Thyroid gland (tissue), 4 donors: ENCODE measurements around the gene PIGU. TPM values are rescaled to one million over a fixed set of nuclear protein-coding genes. Genes with fewer than 3 reads are reported as not detected.
A peak's percentile ranks its signal among the peaks of the same experiment; 100 is the strongest.
"Not testable (repeated sequence)": the region's sequence is repeated elsewhere in the genome, so short reads cannot be mapped to it uniquely, and the experiment has no call there.

Experiments
- DNase-seq, 2 donors: peaks; one replicate each; pipeline ENCODE4 v3.0.0-alpha.2; 2019
- H3K27ac ChIP-seq, 3 donors: fragments of 200-600 bp; sonication (generic); 1 replicate in 2 of 3; 2 replicates in 1 of 3; pipeline ENCODE4 v1.5.1; 2016 to 2019; ENCODE audit warnings: mild to moderate bottlenecking in 1 of 3, moderate library complexity in 1 of 3
- H3K27me3 ChIP-seq: fragments of 200-600 bp; sonication (generic); one replicate; pipeline ENCODE4 v1.5.1; 2019
- H3K36me3 ChIP-seq, 2 donors: fragments of 200-600 bp; sonication (generic); one replicate each; pipeline ENCODE4 v1.5.1; 2016 to 2019
- H3K4me1 ChIP-seq, 2 donors: fragments of 200-600 bp; sonication (generic); one replicate each; pipeline ENCODE4 v1.5.1; 2017 to 2019
- H3K4me3 ChIP-seq, 3 donors: fragments of 200-600 bp; sonication (generic); replicated peaks in 1 of 3; 1 replicate in 2 of 3; 2 replicates in 1 of 3; pipeline ENCODE4 v1.5.1; 2016; ENCODE audit warnings: mild to moderate bottlenecking in 1 of 3
- H3K9me3 ChIP-seq: fragments of 200-600 bp; sonication (generic); one replicate; pipeline ENCODE4 v1.5.1; 2017
- CTCF ChIP-seq, 6 experiments: fragments of 200-600 bp in 3 of 6; fragments of 450-650 bp in 3 of 6; sonication (generic) in 3 of 6; IDR thresholded peaks; one replicate each; pipeline ENCODE4 v1.5.1; 2016 to 2019; ENCODE audit warnings: antibody characterized with exemption in 6 of 6, mild to moderate bottlenecking in 2 of 6, inconsistent platforms in 1 of 6, moderate library complexity in 1 of 6
- POLR2A ChIP-seq, 2 donors: fragments of 450-650 bp; IDR thresholded peaks; one replicate each; pipeline ENCODE4 v1.6.1; 2017; ENCODE audit warnings: antibody characterized with exemption in 2 of 2, mild to moderate bottlenecking in 2 of 2, moderate library complexity in 1 of 2
- WGBS, 2 donors: methylation state at CpG; one replicate each; pipeline ENCODE4 v1.1.5; 2017; 5-methylcytosine and 5-hydroxymethylcytosine counted together
- intact Hi-C: fragments of 100-400 bp; cut with DNase I; formaldehyde crosslinking; loops from one replicate; pipeline ENCODE4 v1.15.1; 2023
- total RNA-seq, 4 donors: library from RNA; depleted of rRNA; stranded (reverse); fragments of >200 nt; gene quantifications; one replicate each; pipeline ENCODE4 v1.2.3, GENCODE V29; 2016

PIGU gene
- total RNA-seq: 10 to 100 TPM; 12.1 to 25.8 (median 18.0) TPM

- Histone ChIP-seq H3K4me1 (peaks cover 3 to 6% of the 10 kb centered on the region in 2 donors), H3K4me3 (peak within 1 kb of the TSS; percentile 41 to 85 (median 61)), H3K27me3 (no peaks in the 10 kb centered on the region), H3K27ac (peak within 1 kb of the TSS; percentile 40 to 60 (median 50)), H3K36me3 (no peaks in the 10 kb centered on the region), H3K9me3 (no peaks in the 10 kb centered on the region)
- TF ChIP-seq CTCF (IDR thresholded peaks at IDR 0.05) (peak in 3 of 6 experiments; percentile 18 to 43 (median 41)), POLR2A (IDR thresholded peaks at IDR 0.05) (peak in 1 of 2 donors; percentile 73)
- intact Hi-C loops: no loop called here
- 0 to 1% methylated on average over 18 to 41 of the region's 64 CpGs for whole genome bisulfite sequencing, 2 donors
- DNase-seq: peak; percentile 96
Measured at GRCh38 chr20:34676642-34677373, at the start of gene PIGU. PIGU (minus strand) TSS chr20:34677092; CDS start chr20:34677085, 7 bp downstream.

GRCh38 chr20:34724172-34724571 is 47.3 kb upstream of the PIGU start:
- H3K27me3 ChIP-seq: no peaks in the 10 kb centered on the region
- H3K4me1 ChIP-seq: peaks cover 12 to 22% of the 10 kb centered on the region in 2 donors
- H3K36me3 ChIP-seq: peaks cover 8 to 15% of the 10 kb centered on the region in 2 donors
- H3K9me3 ChIP-seq: no peaks in the 10 kb centered on the region
- no peak overlapping the region for H3K4me3 ChIP-seq
- TF ChIP-seq CTCF (IDR thresholded peaks at IDR 0.05) (no peak), POLR2A (IDR thresholded peaks at IDR 0.05) (no peak)
- intact Hi-C loops: no loop called here
- DNase-seq: peak; percentile 41 to 45
- peak overlapping the region in 2 of 3 donors; percentile 27 to 39 for H3K27ac ChIP-seq
- WGBS, 2 donors: 52 to 63% methylated on average over 3 of the region's 3 CpGs

GRCh38 chr20:34722560-34722959 is 45.7 kb upstream of the PIGU start:
- H3K27me3 ChIP-seq, H3K9me3 ChIP-seq, intact Hi-C loops, H3K27ac ChIP-seq, H3K4me3 ChIP-seq, DNase-seq: not testable (repeated sequence)
- Histone ChIP-seq H3K36me3 (peaks cover 8 to 15% of the 10 kb centered on the region in 2 donors), H3K4me1 (peaks cover 12 to 26% of the 10 kb centered on the region in 2 donors)
- 93 to 94% methylated on average over 3 of the region's 3 CpGs for WGBS, 2 donors

- H3K9me3 ChIP-seq: no peaks in the 10 kb centered on the region
- H3K4me1 ChIP-seq: peaks cover 12 to 32% of the 10 kb centered on the region in 2 donors
- H3K27me3 ChIP-seq: no peaks in the 10 kb centered on the region
- peaks cover 3 to 6% of the 10 kb centered on the region in 2 donors for H3K36me3 ChIP-seq
- peak in 1 of 2 donors; percentile 40 for DNase-seq
- peak overlapping the region; percentile 29 to 45 (median 42) for H3K27ac ChIP-seq
- no peak overlapping the region for H3K4me3 ChIP-seq
- WGBS, 2 donors: 41 to 84% methylated on average over 2 of the region's 2 CpGs
- TF ChIP-seq CTCF (IDR thresholded peaks at IDR 0.05) (no peak), POLR2A (IDR thresholded peaks at IDR 0.05) (no peak)
- intact Hi-C loops: no loop called here
Measured at GRCh38 chr20:34720266-34720665, 43.4 kb upstream of the PIGU start.

GRCh38 chr20:34719242-34720017 is 42.5 kb upstream of the PIGU start:
- Histone ChIP-seq H3K4me1 (peaks cover 12 to 24% of the 10 kb centered on the region in 2 donors), H3K27ac (peak overlapping the region; percentile 29 to 45 (median 42))
- H3K36me3 ChIP-seq, H3K9me3 ChIP-seq, H3K4me3 ChIP-seq, intact Hi-C loops, H3K27me3 ChIP-seq: not testable (repeated sequence)
- DNase-seq: peak in 1 of 2 donors; percentile 21
- WGBS, 2 donors: 87 to 90% methylated on average over 13 of the region's 13 CpGs
